Spinal cord (tissue), 10 donors: ENCODE results near the gene STX4. TPM values are rescaled to one million over a fixed set of nuclear protein-coding genes. Genes with fewer than 3 reads are reported as not detected.

Experiments
- DNase-seq, 6 donors: peaks; one replicate each; pipeline versions ENCODE4 v3.0.0 to v3.0.0-alpha.2; 2013 to 2015; ENCODE audit warnings: low spot score in 6 of 6, low read depth in 4 of 6
- H3K27ac ChIP-seq: one replicate; pipeline ENCODE4 v1.5.1; 2013; ENCODE audit warnings: low read depth, low read length, control low read depth
- H3K27me3 ChIP-seq: one replicate; pipeline ENCODE4 v1.6.1; 2013; ENCODE audit warnings: low read length; ENCODE audit not compliant: control insufficient read depth, insufficient read depth
- H3K36me3 ChIP-seq: one replicate; pipeline ENCODE4 v1.6.1; 2013; ENCODE audit warnings: low read length; ENCODE audit not compliant: control insufficient read depth, insufficient read depth
- H3K4me1 ChIP-seq: one replicate; pipeline ENCODE4 v1.6.1; 2013; ENCODE audit warnings: low read length; ENCODE audit not compliant: control insufficient read depth, insufficient read depth
- H3K4me3 ChIP-seq: one replicate; pipeline ENCODE4 v1.5.1; 2013; ENCODE audit warnings: low read depth, low read length, control low read depth
- H3K9me3 ChIP-seq: one replicate; pipeline ENCODE4 v1.6.1; 2013; ENCODE audit warnings: low read length; ENCODE audit not compliant: control insufficient read depth, insufficient read depth
- WGBS: methylation state at CpG from one replicate; pipeline ENCODE4 v1.1.5; 2013; ENCODE audit warnings: missing lambda C conversion rate; ENCODE audit not compliant: insufficient coverage; 5-methylcytosine and 5-hydroxymethylcytosine counted together
- polyA plus RNA-seq, 2 donors: library from polyadenylated mRNA; unstranded; fragments of 120-200 nt; gene quantifications; one replicate each; pipeline ENCODE4 v1.2.1, GENCODE V29; 2013; ENCODE audit not compliant: insufficient read length in 2 of 2
- total RNA-seq, 2 donors: library from RNA; depleted of rRNA in 1 of 2; stranded (reverse); fragments of 120-200 nt in 1 of 2; fragments of >200 nt in 1 of 2; gene quantifications; one replicate each; pipeline versions ENCODE4 v1.2.3 to v1.2.4, GENCODE V29; 2013 to 2014
- donor health status: healthy.

The STX4 gene
- total and polyA plus RNA-seq, 4 donors, result 28.6 to 91.6 (median 65.1) TPM

DNA sequence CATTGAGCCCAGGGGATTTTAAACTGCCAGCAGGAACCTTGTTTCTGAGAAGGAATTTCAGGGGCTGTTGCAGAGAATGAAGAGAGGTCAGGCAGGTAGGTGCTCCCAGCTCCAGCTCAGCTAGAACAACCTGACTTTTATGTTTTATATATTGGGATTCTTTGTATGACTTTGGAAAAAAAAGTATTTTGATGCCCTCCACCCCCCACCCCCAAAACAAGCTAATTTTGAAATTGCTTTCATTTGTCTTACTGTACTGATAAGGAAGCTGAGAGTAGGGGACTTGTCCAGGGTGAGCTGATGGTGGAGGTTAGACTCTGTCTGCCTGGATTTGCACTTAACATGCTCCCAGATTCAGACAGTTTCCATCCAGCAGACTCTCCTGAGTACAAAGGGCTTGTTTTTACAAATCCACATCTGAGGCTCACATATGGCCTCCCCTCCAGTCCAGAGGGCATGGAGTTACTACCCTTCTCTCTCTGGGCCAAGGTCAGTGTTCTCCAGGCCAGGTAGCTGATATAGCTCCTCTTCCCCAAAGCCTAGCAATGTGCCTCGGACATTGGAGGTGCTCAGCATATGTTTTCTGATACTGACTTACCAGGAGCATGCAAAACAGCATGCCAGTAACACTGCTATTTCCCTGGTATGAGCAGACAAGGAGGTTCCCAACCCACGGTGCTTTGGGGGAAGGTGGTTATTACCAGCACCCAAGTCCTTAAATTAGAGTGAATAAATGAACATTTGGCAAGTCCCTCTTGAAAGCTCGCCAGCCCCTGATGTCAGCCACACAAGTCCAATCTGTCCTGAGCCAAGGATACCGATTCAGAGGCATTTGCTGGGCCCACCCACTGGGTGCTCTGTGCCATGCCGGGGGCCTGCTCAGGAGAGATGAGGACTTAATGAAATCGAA, 34.3 kb upstream of the STX4 start:
- peaks cover 21% of the 10 kb centered on the region for H3K4me1 ChIP-seq
- DNase-seq, result no peak
- no peaks in the 10 kb centered on the region for H3K9me3 ChIP-seq
- no peak overlapping the region for H3K27ac ChIP-seq
- H3K36me3 ChIP-seq, result peaks cover 60% of the 10 kb centered on the region
- no peaks in the 10 kb centered on the region for H3K27me3 ChIP-seq
- no peak overlapping the region for H3K4me3 ChIP-seq
- 62% methylated on average over 5 of the region's 6 CpGs for WGBS

DNA sequence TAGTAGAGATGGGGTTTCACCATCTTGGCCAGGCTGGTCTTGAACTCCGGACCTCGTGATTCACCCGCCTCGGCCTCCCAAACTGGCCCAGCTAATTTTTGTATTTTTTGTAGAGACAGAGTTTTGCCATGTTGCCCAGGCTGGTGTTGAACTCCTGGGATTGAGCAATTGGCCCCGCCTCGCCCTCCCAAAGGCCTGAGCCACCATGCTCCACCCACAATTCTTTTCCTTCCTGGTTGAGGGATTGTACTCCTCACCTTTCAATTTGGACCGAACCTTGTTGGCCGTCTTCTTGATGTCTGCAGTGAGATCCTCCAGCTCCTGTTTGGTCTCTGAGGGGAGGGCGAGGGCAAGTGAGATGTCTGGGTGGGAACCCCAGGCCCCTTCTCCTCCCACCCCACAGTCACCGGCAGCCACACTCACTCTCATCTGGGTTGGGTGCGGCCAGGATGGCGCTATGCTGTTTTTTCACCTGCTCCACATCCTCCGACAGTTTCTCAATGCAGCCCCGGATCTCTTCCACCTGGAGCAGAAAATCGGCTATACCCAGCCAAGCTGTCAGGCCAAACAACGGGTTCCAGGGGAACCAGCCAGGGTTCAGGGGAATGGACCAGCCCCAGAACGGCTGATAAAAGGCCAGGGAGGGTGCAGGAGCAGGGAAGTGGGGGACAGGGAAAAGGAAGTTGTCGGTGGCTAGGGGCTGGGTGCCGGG, 32.5 kb upstream of the STX4 start:
- Histone ChIP-seq H3K9me3 (no peaks in the 10 kb centered on the region), H3K36me3 (peaks cover 58% of the 10 kb centered on the region), H3K27me3 (no peaks in the 10 kb centered on the region), H3K4me1 (peaks cover 21% of the 10 kb centered on the region), H3K27ac (no peak overlapping the region), H3K4me3 (no peak overlapping the region)
- 94% methylated on average over 12 of the region's 19 CpGs for WGBS
- no peak for DNase-seq

DNA sequence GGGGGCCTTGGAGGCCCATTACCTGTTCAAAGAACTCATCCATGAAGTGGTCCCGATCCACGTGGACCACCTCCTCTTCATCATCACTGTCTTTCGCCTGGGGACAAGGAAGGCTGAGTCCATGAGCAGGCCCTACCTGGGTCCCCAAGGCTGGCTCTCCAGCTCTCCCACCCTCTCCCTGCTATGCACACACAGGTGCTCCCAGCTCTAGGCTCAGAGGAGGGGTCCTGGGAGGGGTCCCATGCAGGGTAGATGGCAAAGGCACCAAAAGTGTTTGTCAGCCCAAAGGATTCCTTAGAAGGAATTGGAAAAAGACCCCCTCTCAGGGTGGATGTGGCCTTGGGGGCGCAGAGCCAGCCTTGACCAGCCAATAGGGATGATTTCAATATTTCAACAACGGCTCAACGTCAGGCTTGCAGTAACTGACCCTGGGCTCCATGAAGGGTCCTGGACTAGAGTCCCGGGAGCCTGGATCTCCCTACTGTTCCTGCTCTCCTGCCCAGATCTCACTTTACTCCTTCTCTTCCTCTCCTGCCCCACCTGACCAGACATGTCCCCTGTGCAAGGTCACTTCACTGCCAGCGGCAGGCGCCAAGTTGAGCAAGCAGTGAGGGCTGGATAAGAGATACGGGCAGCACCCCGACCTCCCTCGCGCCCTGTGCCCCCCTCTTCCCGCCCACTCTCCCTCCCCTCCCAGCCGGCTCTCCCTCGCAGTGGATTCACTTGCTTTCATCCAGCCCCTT, 31.7 kb upstream of the STX4 start:
- Histone ChIP-seq H3K9me3 (no peaks in the 10 kb centered on the region), H3K4me1 (peaks cover 18% of the 10 kb centered on the region), H3K4me3 (no peak overlapping the region), H3K27me3 (no peaks in the 10 kb centered on the region), H3K27ac (no peak overlapping the region), H3K36me3 (peaks cover 62% of the 10 kb centered on the region)
- WGBS, result 68% methylated on average over 16 of the region's 16 CpGs
- DNase-seq, result no peak

DNA sequence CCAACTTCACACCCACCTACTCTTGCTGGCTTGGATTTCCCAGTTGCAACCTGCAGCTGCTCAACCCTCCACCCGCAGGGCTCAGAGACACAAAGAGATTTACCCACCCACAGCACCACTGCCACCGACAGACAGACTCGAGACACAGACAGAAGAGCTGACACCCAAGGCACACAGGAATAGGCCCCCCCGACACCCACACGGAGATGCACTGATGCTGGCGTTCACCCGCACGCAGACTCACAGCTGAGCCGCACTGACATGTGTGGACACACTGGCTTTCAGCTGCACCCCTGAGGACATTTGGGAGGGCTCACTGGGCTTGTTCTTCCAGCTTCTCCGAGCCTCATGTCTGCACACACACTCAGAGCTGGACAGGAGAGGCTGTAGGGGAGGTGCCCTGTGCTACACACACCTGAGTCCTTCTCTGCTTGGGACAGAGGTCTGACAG, 31.1 kb upstream of the STX4 start:
- Histone ChIP-seq H3K9me3 (no peaks in the 10 kb centered on the region), H3K4me1 (peaks cover 13% of the 10 kb centered on the region), H3K27me3 (no peaks in the 10 kb centered on the region), H3K27ac (no peak overlapping the region), H3K36me3 (peaks cover 63% of the 10 kb centered on the region), H3K4me3 (no peak overlapping the region)
- WGBS, result 79% methylated on average over 9 of the region's 10 CpGs
- DNase-seq, result no peak

DNA sequence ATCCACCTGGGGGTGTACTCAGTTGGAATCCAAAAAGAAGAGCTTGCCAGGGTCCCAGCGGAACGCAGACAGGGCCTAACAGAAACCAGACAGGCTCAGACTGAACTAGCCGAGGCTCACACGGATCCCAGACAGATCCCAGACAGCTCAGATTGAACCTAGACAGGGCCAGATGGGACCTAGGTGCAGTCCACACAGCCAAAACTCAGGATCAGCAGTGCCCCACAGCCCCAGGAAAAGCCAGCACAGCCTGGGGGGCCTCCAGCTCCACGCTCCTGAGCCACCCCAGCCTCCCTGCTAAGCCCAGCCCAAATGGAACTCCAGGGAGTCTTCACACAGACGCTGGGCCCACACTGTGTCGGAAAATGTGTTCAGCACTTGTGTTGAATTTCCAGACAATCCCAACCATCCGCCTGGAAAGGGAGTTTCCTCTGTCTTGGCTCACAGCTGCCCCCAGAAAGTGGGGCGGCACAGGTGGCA, 30.5 kb upstream of the STX4 start:
- no peaks in the 10 kb centered on the region for H3K27me3 ChIP-seq
- no peaks in the 10 kb centered on the region for H3K9me3 ChIP-seq
- H3K4me1 ChIP-seq, result peaks cover 11% of the 10 kb centered on the region
- no peak for DNase-seq
- 79% methylated on average over 9 of the region's 9 CpGs for WGBS
- H3K27ac ChIP-seq, result no peak overlapping the region
- peaks cover 58% of the 10 kb centered on the region for H3K36me3 ChIP-seq
- no peak overlapping the region for H3K4me3 ChIP-seq

DNA sequence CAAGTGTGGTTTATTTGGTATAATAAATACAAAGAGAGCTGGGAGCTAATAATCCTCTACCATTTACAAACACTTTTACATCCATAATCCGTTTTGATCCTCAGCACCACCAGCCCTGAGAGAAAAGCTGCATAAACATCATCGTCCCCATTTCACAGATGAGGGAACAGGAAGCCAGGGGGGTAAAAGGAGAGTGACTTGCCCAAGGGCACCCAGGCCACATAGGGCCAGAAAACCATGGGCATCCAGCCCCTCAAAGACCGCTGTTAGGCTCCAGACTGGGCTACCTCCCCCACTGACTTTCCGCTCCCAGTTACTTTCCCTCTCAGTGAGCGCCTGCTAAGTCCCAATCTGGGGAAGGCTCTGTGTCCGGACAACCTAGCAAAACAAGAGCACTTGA, 29.6 kb upstream of the STX4 start:
- no peak for DNase-seq
- H3K4me3 ChIP-seq, result no peak overlapping the region
- H3K9me3 ChIP-seq, result no peaks in the 10 kb centered on the region
- H3K36me3 ChIP-seq, result peaks cover 54% of the 10 kb centered on the region
- no peak overlapping the region for H3K27ac ChIP-seq
- WGBS, result 93% methylated on average over 3 of the region's 6 CpGs
- H3K27me3 ChIP-seq, result no peaks in the 10 kb centered on the region
- H3K4me1 ChIP-seq, result peaks cover 11% of the 10 kb centered on the region

DNA sequence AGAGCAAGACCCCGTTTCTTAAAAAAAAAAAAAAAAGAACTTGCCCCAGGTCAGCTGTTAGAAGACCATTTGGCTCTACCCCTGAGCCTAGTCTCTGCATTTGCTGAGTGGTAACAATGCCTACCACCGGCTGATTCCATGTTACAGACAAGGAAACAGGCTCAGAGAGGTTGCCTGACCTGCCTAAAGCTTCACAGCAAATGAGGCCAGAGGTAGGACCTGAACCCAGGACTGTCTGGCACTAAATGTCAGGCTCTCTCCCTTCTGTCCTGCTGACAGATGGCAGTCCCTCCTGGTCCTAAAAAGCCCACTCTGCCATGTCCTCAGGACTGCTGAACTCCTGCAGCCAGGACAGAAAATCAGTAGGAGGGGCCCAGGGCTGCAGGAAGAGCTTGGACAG, 28.7 kb upstream of the STX4 start:
- Histone ChIP-seq H3K27ac (no peak overlapping the region), H3K4me1 (peaks cover 19% of the 10 kb centered on the region)

DNA sequence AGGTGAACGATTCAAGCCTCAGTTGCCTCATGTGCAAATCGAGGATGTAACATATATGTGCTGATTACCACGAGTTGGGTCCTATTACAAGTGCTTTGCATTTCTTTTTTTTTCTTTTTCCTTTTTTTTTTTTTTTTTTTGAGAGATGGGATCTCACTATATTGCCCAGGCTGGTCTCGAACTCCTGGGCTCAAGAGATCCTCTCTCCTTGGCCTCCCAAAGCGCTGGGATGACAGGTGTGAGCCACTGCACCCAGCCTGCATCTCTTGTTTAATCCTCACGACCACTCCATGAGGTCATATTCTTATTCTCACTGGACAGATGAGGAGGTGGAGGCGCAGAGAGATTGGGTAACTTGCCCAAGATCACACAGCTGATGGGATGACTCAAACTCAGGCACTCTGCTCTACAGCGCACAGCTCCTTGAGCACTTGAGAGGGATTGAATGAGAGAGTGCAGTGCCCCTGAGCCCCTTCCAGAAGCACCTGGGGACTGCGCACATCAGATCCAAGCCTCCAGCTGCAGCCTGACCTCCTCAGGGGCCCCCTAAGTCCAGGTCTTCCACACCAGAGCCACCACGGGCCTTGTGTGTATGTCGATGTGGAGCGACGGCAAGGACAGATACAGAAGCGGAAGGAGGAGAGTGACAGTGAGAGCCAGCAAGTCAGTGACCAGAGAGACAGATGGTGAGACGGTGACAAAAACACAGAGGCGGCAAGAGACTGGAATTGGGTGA, 27.8 kb upstream of the STX4 start:
- Histone ChIP-seq H3K27me3 (no peaks in the 10 kb centered on the region), H3K9me3 (no peaks in the 10 kb centered on the region), H3K27ac (no peak overlapping the region), H3K36me3 (peaks cover 45% of the 10 kb centered on the region), H3K4me1 (peaks cover 25% of the 10 kb centered on the region), H3K4me3 (no peak overlapping the region)
- 81% methylated on average over 11 of the region's 16 CpGs for WGBS
- no peak for DNase-seq

More for the DNA sequence above, 28.7 kb upstream of the STX4 start:
- 78% methylated on average over 2 of the region's 2 CpGs for WGBS
- H3K36me3 ChIP-seq, result peaks cover 50% of the 10 kb centered on the region
- no peak for DNase-seq
- H3K4me3 ChIP-seq, result no peak overlapping the region
- H3K9me3 ChIP-seq, result no peaks in the 10 kb centered on the region
- no peaks in the 10 kb centered on the region for H3K27me3 ChIP-seq

DNA sequence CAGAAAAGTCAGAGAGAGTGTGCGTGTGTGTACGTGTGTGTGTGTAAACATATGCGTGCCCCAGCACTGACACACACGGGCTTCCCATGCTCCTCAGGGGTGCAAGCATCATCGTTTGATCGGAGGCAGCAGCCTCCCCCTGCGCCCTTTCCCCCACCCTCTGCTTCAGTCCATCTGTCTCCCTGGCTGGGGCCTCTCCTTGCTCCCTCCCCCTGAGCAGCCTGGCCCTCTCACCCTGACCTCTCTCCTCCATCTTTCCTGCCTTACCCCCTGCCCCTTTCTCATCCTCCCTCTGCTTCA, 27.3 kb upstream of the STX4 start:
- Histone ChIP-seq H3K4me1 (peaks cover 28% of the 10 kb centered on the region), H3K9me3 (no peaks in the 10 kb centered on the region), H3K36me3 (peaks cover 40% of the 10 kb centered on the region), H3K27ac (no peak overlapping the region), H3K4me3 (no peak overlapping the region), H3K27me3 (no peaks in the 10 kb centered on the region)
- DNase-seq, result no peak
- 29% methylated on average over 3 of the region's 7 CpGs for WGBS
